Measurements from ENCODE around the gene DTX1. TPM values are rescaled to one million over a fixed set of nuclear protein-coding genes. Genes with fewer than 3 reads are reported as not detected.

Gene DTX1
- total and polyA plus RNA-seq, 4 donors = 2.1 to 33.2 (median 10.0) TPM

DNA sequence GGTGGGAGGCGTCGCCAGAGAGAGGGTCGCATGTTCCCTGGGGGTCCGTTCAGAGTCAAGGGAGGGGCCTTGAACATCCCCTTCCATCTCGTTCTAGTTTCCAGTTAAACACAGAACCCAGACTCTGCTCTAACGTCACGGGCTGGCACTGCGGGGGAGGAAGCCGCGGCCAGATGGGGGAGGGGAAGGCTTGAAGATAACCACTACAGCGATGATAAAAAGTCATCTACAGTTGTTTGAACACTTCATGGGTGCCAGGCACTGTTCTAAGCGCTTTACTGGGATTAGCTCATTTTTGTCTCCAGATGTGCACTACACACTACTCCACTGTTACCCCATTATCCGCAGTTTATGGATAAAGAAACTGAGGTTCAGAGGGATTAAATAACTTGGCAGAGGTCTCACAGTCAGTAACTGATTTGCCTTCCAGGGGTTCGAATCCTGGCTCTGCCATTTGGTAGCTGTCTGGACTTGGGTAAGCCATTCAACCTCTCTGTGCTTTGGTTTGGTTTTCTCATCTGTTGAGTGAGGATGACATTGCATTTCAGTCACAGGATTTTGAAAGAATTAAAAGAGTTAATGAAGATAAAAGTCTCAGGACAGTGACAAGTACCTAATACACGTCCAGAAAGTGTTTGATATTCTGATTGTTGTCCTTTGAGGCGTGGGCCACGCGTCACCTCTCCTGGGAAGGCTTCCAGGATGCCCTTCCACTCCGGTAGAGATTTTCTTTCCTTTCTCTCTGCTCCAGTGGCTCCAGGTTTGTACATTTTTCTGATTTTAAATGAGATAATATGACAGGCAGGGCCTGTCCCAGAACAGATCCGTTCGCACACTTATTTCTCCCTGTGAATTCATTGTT, 79.8 kb downstream of the DTX1 start:
- WGBS = 32% methylated on average over 21 of the region's 21 CpGs
- Histone ChIP-seq H3K27ac (ENCODE audit: low read depth in 1 of 2, low read length in 2 of 2) (no peak overlapping the region), H3K9ac (ENCODE audit: low read depth in 1 of 2, low read length in 2 of 2) (no peak overlapping the region), H3K4me3 (ENCODE audit: low read depth in 1 of 3, low read length in 3 of 3) (no peak overlapping the region), H3K36me3 (ENCODE audit: control insufficient read depth in 4 of 4, insufficient read depth in 3 of 4, low read depth in 1 of 4, low read length in 3 of 4) (no peaks in the 10 kb centered on the region), H3K27me3 (ENCODE audit: control insufficient read depth in 4 of 4, insufficient read depth in 4 of 4, low read length in 3 of 4) (peaks cover 0 to 5% (median 1%) of the 10 kb centered on the region in 4 donors), H3K9me3 (ENCODE audit: control insufficient read depth in 4 of 4, low read length in 3 of 4) (no peaks in the 10 kb centered on the region), H3K4me1 (ENCODE audit: control insufficient read depth in 4 of 4, insufficient read depth in 4 of 4, low read length in 3 of 4) (peaks cover 0 to 4% (median 3%) of the 10 kb centered on the region in 4 donors)
- TF ChIP-seq RAD21 (IDR thresholded peaks at IDR 0.05) (no peak), FOXA2 (IDR thresholded peaks at IDR 0.05) (no peak), NR2F2 (IDR thresholded peaks at IDR 0.05) (no peak), GABPA (IDR thresholded peaks at IDR 0.05 in 1 of 2, conservative IDR thresholded peaks at IDR 0.05 in 1 of 2) (no peak), FOXA1 (IDR thresholded peaks at IDR 0.05) (no peak), TAF1 (conservative IDR thresholded peaks at IDR 0.05) (no peak), SP1 (IDR thresholded peaks at IDR 0.05) (no peak), EGR1 (IDR thresholded peaks at IDR 0.05; ENCODE audit: low read depth in 2 of 2) (no peak), HNF4A (conservative IDR thresholded peaks at IDR 0.05) (no peak)
- TF ChIP-seq, protein P1, sequence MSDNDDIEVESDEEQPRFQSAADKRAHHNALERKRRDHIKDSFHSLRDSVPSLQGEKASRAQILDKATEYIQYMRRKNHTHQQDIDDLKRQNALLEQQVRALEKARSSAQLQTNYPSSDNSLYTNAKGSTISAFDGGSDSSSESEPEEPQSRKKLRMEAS (IDR thresholded peaks at IDR 0.05) = no peak
- TF ChIP-seq, protein P2, sequence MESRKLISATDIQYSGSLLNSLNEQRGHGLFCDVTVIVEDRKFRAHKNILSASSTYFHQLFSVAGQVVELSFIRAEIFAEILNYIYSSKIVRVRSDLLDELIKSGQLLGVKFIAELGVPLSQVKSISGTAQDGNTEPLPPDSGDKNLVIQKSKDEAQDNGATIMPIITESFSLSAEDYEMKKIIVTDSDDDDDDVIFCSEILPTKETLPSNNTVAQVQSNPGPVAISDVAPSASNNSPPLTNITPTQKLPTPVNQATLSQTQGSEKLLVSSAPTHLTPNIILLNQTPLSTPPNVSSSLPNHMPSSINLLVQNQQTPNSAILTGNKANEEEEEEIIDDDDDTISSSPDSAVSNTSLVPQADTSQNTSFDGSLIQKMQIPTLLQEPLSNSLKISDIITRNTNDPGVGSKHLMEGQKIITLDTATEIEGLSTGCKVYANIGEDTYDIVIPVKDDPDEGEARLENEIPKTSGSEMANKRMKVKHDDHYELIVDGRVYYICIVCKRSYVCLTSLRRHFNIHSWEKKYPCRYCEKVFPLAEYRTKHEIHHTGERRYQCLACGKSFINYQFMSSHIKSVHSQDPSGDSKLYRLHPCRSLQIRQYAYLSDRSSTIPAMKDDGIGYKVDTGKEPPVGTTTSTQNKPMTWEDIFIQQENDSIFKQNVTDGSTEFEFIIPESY (IDR thresholded peaks at IDR 0.05) = no peak
- TF ChIP-seq, protein P3, sequence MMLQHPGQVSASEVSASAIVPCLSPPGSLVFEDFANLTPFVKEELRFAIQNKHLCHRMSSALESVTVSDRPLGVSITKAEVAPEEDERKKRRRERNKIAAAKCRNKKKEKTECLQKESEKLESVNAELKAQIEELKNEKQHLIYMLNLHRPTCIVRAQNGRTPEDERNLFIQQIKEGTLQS (IDR thresholded peaks at IDR 0.05) = no peak
- no peak for DNase-seq (ENCODE audit: low spot score)

DNA sequence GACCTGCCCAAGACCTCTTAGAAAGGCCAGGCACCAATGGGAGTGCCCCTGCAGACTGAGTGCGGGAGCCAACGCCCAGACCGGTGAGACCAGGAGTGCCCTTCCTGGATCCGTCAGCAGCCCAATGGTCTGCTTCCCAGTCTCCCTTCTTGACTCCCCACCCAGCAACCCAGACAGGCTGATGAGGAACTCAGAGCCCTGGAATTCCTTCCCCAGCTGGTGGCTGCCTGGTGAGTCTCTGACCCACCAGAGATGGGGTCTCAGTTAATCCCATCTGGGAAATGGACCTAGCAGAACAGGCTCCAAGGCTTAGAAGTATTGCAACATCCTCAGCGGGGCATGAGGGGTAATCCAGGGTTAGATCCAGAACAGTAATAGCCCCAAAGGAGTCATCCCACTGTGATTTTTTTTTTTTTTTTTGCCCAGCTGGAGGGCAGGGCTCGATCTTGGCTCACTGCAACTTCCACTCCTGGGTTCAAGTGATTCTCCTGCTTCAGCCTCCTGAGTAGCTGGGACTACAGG, 80.5 kb downstream of the DTX1 start:
- Histone ChIP-seq H3K27ac (ENCODE audit: low read depth in 1 of 2, low read length in 2 of 2) (no peak overlapping the region), H3K4me1 (ENCODE audit: control insufficient read depth in 4 of 4, insufficient read depth in 4 of 4, low read length in 3 of 4) (peaks cover 0 to 4% (median 3%) of the 10 kb centered on the region in 4 donors), H3K9me3 (ENCODE audit: control insufficient read depth in 4 of 4, low read length in 3 of 4) (no peaks in the 10 kb centered on the region), H3K27me3 (ENCODE audit: control insufficient read depth in 4 of 4, insufficient read depth in 4 of 4, low read length in 3 of 4) (peaks cover 0 to 5% (median 1%) of the 10 kb centered on the region in 4 donors), H3K36me3 (ENCODE audit: control insufficient read depth in 4 of 4, insufficient read depth in 3 of 4, low read depth in 1 of 4, low read length in 3 of 4) (no peaks in the 10 kb centered on the region), H3K9ac (ENCODE audit: low read depth in 1 of 2, low read length in 2 of 2) (no peak overlapping the region), H3K4me3 (ENCODE audit: low read depth in 1 of 3, low read length in 3 of 3) (no peak overlapping the region)
- 79% methylated on average over 6 of the region's 6 CpGs for WGBS
- TF ChIP-seq, protein P4, sequence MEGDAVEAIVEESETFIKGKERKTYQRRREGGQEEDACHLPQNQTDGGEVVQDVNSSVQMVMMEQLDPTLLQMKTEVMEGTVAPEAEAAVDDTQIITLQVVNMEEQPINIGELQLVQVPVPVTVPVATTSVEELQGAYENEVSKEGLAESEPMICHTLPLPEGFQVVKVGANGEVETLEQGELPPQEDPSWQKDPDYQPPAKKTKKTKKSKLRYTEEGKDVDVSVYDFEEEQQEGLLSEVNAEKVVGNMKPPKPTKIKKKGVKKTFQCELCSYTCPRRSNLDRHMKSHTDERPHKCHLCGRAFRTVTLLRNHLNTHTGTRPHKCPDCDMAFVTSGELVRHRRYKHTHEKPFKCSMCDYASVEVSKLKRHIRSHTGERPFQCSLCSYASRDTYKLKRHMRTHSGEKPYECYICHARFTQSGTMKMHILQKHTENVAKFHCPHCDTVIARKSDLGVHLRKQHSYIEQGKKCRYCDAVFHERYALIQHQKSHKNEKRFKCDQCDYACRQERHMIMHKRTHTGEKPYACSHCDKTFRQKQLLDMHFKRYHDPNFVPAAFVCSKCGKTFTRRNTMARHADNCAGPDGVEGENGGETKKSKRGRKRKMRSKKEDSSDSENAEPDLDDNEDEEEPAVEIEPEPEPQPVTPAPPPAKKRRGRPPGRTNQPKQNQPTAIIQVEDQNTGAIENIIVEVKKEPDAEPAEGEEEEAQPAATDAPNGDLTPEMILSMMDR (IDR thresholded peaks at IDR 0.05; ENCODE audit: low read depth, low read length, missing input control) = no peak
- TF ChIP-seq NR2F2 (IDR thresholded peaks at IDR 0.05) (no peak), HNF4G (IDR thresholded peaks at IDR 0.05) (no peak)
- TF ChIP-seq, protein P5, sequence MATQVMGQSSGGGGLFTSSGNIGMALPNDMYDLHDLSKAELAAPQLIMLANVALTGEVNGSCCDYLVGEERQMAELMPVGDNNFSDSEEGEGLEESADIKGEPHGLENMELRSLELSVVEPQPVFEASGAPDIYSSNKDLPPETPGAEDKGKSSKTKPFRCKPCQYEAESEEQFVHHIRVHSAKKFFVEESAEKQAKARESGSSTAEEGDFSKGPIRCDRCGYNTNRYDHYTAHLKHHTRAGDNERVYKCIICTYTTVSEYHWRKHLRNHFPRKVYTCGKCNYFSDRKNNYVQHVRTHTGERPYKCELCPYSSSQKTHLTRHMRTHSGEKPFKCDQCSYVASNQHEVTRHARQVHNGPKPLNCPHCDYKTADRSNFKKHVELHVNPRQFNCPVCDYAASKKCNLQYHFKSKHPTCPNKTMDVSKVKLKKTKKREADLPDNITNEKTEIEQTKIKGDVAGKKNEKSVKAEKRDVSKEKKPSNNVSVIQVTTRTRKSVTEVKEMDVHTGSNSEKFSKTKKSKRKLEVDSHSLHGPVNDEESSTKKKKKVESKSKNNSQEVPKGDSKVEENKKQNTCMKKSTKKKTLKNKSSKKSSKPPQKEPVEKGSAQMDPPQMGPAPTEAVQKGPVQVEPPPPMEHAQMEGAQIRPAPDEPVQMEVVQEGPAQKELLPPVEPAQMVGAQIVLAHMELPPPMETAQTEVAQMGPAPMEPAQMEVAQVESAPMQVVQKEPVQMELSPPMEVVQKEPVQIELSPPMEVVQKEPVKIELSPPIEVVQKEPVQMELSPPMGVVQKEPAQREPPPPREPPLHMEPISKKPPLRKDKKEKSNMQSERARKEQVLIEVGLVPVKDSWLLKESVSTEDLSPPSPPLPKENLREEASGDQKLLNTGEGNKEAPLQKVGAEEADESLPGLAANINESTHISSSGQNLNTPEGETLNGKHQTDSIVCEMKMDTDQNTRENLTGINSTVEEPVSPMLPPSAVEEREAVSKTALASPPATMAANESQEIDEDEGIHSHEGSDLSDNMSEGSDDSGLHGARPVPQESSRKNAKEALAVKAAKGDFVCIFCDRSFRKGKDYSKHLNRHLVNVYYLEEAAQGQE (IDR thresholded peaks at IDR 0.05) = no peak
- DNase-seq (ENCODE audit: low spot score) = no peak

Measured in liver (tissue), 9 donors.